Stromal cell of bone marrow (primary cell): ENCODE measurements around the gene TFCP2L1.
"Not testable (repeated sequence)": the region's sequence is repeated elsewhere in the genome, so short reads cannot be mapped to it uniquely, and the experiment has no call there.

Source experiments
- DNase-seq: peaks from one replicate; pipeline ENCODE4 v3.0.0-alpha.2; 2012; ENCODE audit warnings: low read depth

Gene TFCP2L1

DNA sequence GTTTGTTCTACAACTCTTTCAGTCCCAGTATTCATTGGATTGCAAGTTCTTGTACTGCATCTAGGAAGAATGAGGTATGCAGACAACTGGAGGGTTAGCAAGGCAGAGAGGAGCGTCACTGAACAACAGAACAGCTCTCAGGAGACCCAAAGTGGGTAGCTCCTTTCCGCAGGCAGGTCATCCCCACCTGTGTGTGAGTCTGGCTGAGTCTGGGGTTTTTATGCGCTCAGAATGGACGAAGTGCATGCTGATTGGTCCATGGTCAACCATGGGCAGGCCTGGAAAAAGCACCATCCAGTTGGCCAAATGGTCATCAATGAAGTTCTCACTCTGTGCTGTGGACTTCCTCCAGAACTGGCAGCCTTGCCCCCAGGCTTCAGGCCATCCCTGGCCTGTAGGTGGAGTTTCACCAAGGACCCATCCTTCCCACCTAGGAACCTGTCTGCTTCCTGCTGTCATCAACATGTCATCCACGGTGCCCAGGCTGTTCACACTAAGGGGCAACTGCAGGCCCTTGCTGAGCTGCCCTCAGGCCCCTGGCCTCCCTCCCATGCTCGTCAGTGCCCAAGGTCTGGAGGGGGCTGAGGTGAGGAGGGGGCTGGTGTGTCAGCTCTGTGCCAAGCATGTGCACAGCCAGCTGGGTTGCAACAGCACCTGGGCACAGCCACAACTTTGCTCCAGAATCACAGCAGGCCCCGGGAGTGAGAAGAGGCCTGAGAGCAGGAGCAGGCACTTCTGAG is 11.1 kb upstream of the TFCP2L1 start:
- no peak for DNase-seq

DNA sequence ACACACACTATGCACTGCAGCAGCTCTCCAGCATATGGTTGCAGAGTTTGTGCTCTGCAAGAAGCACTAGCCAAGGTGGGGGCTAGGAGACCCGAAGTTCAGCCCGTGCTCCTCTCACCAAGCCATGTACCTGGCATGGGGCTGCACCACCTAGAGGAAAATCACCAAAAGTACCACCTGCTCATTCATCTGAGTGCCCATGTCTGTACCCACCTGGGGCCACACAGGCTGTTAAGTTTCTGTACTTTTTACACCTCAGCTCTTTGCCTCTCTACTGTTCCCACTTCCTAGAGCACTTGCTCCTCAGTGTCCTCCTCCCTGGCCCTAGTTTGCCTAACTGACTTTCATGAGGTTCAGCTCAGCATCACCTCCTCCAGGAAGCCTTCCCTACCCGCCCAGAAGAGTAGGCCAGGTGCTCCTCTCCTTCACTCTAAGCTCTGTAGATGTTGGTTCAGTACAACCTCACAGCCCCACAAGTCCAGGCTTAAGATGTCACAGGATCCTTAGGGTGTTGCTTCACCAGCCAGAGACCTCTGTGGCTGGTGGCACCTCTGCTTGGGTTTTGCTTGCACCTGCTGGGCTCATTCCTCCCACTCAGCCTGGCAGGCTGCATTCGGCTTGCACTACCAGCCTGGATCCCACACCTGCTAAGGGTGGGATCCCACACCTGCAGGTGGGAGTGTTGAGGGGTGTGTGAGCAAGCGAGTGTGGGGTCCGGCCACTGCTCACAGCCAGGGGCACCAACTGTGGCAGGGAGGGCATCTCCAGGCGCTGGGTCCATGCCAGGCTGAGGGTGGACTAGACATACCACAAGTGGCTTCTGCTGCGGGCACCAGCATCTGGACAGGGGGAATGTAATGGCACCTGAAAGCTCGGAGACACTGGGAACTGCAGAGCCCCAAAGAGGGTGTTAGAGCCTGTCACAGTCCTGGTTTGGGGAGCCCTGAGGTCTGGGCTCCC is 10.2 kb upstream of the TFCP2L1 start:
- DNase-seq = no peak

DNA sequence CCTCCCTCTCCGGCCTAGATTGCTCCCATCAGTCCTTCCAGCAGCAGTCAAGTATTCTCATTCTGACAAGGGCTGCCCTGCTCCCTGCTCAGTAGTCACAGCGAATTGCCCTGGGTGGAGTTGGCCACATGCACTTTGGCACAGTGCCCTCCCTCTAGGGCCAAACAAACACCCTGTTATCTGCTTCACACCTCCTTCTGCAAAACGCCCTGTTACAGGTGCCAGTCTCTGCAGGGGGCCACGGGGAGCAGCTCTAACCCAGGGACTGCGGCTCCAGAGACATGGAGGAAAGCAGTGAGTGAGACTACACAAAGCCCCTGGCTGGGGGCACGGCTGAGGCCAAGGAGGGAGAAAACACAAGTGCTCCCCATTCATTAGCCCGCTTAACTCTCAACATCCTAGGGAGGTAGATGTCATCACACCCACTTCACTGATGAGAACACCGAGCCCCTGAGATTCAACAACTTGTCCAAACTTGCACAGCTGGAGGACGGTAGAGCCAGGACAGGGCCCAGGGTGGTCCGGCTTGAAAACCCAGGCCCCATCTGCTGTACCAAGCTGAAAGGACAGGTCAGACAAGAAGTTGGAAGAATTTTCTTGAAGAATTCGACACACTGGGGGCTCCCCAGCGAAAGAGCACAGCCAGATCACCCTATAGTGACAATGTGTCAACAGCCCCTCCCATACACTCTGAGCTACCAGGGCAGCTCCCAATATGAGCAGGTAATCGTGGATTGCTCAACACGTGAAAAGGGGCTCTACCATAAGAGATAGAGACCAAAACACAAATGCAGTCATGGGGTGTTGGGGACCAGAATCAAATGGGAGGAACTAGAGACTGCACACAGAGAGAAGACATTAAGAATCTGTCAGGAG is 8.7 kb upstream of the TFCP2L1 start:
- no peak for DNase-seq

DNA sequence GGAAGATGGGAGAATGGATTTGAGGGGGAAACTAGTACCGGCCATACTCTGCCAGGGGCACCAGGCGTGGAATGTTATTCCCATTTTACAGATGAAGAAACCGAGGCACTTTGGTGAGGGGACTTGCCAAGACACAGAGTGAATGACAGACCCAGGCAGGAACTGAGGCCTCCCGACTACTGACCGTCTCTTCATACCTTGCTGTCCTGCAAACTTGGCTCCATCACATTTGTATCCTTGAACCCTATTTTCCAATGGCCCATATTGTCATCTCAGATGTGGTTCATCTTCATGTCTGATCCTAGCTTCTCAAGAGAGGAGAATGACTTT is 6.2 kb upstream of the TFCP2L1 start:
- DNase-seq = no peak

DNA sequence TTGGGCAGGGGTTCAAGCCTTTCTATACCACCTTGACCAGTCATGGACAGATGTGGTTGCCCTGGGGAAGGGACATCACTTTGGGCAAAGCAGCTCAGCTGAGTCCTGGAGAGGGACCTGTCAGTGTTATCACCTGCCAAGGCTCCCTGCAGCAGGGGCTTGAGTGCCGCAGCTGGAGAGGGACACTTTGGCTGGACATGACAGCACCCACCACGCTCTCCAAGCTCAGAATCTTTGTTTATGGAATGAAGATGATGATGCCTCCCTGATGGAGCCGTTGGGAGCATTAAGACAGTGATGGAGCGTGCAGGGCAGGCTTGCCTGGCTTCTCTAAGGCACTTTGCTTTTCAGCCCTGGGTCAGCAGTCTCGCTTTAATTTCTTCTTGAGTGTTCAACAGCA is 4.3 kb upstream of the TFCP2L1 start:
- DNase-seq = no peak

DNA sequence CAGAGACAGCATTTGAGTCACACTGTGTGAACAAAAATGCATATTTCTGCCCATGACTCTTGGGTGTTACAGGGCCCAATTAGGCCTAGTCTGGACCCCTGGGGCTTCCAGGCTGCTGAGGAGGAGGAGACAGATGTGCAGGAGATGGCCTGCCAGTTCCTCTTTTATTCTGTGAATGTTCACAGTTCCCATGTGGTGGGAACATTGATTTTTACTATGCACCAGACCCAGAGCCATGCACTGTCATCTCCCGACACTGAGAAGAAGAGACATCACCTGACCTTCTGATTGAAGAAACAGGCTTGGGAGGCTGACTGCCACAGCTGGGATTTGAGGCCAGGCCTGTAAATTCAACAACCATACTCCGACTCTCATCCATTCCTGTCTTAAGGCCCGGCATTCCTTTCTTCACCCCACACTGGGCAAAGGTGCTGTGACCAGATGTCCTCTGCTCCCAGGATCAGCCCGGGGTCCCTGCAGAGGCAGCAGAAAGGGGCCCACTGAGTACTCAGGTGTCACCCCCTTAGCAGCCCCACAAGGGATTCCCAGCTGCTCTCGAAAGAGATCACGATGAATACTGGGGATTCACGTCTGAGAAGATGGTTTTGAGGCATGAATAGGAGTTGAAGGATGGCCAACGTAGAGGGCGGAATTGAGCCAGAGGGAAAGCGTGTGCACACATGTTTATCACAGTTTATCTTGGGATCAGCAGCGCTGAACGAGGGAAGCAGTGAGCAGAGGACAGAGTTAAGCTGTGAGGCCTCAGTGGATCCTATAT is 3.6 kb upstream of the TFCP2L1 start:
- DNase-seq = no peak

DNA sequence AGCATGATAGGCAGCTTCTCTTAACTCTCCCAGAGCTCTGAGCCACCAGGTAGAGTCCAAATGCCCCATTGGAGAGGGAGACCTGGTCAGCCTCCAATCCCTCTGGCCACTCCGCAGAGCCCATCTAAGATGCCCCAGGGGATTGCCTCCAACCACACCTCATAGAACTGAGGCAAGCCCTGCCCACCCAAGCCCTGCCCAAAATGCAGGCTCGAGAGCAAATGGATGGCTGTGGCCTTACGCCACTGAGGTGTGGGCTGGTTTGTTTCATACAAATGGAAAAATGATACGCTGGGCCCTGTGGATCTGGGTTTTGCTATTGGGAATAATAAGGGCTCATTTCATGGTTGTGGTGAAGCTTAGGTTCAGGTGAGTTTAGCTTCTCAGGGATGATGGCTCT is 3.0 kb upstream of the TFCP2L1 start:
- DNase-seq = no peak

DNA sequence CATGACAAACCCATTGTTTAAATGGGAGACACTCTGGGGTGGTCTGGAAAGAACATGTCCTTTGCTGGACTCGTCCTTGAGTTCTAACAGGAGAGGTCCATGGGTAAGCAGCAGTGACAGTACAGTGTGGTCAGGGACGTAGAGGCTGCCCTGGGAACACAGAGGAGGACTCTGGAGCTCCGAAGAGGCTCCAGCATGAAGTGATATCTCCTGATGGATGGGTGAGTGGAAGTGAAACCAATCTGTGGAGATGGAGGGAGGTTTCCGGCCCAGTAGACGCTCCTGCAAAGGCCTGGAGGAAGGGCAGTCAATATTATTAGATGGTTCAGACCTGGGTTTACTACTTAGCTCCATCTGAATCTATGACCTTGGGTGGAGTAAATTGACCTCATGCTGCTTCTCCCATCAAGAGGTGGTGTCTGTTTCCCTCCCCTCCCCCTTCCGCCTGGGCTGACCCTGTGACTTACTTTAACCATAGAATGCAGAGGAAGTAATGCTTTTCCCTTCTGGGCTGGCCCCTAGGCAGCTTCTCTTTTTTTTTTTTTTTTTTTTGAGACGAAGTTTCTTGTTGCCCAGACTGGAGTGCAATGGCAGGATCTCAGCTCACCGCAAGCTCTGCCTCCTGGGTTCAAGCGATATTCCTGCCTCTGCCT is 2.3 kb upstream of the TFCP2L1 start:
- DNase-seq = no peak

DNA sequence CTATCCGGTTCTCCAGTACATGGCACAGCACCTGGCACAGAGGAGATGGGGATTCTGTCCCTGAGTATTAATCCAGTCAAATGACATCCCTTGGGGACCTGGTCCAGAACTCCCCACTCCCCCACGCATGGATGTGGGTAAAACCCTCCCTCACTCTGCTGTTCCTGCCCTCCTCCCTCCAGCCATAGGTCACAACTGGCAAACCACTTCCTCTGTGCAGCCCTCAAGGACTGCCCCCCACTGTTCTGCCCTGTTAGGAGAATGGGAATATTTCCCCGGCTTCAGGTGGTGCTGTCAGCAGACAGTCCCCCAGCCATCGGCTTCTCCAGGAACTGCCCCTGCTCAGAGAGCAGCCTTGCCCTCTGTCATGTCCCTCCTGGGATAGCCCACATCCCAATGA is 1.5 kb upstream of the TFCP2L1 start:
- DNase-seq = no peak

DNA sequence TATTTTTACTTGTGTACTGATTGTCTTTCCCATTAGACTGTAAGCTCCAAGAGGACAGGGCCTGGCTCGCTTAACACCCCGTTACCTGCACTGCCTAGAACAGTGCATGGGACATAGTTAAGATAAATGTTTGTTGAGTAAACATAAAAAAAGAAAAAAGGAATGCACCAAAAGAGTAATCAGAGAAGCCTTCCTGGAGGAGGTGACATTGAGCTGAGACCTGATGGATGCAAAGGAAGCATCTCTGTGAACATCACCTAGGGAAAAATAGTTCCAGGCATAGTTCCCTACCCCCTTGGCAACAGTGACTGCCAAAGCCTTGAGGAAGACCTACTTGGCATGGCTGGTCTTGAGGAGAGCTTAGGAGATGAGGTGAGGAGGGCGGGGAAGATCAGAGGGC is 924 bp upstream of the TFCP2L1 start:
- DNase-seq = no peak

DNA sequence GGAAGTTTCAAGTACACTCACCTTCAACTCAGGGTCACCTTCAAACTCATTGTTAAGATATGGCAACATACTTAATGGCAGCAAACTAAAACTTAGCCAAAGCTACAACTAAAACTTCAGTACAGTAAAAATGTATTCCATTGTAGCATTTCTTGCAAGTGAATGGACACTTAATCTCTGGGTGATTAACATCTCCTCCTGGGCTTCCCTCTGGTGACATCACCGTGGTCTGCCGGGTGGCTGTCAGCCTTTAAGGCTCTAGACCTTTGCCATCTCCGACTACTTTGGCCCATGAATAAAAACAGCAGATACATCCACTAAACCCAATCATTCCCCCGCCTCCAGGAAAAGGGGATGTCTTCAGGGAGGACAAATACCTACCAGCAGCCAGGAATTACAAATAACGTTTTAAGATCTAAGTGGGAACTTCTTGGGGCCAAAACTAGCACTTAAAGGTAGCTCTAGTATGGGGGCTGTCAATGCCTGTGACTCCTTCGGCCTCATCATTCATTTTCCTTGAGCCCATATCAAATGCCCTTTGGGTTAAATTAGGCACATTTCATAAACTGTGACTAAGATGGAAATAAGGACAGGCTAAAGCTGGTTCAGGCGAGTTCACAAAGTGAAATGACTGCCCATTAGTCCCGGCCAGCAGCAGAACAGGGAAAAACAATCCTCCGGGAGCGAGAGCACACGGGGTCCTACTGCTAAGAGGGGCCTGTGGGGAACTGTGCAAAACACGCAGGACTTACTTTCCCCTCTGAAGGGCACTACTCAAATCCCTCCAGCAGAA is 1.1 kb downstream of the TFCP2L1 start:
- no peak for DNase-seq

DNA sequence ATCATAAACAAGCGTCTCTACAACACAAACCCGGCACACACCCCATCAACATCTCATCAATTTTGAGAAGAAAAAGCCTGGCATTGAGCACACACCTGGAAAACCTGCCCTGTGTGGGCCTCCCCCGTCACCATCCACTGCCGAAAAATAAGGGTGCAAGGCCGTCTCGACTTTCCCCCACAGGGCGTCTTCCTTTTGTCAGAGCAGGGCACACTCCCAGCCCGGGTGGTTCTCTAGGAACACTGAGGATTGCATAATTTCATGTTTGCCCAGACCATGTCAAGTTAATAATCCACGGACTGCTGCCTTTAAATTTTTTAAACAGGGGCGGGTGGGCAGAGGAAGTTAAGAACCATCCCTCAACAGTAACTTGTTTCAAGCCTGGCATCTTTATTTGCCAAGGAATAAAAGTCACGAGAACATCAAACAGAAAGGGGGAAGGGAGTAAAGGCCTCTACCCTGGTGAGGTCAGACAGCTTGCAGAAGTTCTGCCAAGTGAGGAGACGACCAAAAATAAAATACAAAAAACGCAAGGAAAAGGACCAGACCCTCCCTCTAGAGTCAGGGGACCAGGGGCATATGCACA is 2.1 kb downstream of the TFCP2L1 start:
- DNase-seq = no peak

DNA sequence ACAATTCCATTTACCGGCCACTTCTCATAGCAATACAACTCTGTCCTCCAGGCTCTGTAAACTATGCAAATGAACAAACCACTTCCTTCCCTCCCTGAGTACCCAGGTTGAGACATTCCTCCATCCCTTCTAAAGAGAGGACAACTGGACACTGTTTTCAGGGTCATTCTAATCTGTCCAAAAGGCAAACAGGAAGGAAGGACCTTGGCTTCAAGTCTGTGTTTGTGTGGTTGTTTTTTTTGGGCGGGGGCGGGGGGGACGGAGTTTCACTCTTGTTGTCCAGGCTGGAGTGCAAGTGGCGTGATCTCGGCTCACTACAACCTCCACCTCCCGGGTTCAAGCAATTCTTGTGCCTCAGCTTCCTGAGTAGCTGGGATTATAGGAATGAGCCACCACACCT is 3.3 kb downstream of the TFCP2L1 start:
- no peak for DNase-seq

DNA sequence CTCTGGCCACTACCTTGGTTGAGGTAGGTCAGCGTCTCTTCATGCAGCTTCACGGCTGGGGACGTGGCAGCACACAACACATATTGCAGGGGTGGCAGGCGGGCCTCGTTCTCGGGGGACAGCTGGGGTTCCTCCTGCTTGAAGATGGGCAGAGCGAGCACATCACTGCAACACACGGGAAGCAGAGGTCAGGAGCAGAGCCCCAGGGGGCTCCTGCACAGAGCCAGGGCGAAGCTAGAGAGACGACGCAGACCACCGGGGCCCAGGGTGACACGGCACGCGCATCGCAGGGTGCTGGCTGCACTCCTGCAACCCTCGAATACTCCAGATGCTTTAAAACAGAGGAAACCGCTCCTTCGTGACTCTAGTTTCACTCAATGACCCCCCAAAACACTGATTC is 3.9 kb downstream of the TFCP2L1 start:
- no peak for DNase-seq

DNA sequence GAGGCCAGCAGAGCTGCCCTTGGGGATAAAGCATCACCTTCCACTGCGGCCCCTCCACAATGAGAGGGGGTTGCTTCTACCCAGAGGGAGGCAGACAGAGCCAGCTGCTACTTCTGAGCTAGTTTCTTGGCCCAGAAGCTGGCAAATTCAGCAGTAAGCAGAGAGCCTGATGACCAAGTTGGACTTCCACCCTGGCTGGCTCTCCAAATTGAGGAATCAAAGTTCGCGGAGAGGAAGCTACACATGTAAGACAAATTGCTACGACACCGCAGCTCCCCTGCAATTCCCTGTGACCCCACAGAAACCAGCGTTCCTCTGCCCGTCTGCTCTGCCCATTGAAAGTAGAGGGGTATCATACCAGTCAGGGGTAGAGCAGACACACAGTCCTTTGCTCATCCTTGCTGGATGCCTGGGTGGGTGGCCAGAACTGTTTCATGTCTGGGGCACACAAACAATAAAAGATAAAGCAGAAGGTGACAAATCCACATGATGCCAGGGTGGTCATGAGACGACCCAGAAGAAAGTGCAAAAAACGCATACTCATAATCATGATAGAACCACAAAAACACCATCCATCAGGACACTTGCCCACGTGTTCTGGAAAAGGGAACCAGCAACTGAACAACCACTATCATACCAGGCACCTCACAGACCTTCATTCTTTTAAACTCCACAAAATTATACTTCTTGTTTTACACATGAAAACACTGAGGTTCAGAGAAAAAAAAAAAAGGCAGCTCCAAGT is 5.4 kb downstream of the TFCP2L1 start:
- no peak for DNase-seq

DNA sequence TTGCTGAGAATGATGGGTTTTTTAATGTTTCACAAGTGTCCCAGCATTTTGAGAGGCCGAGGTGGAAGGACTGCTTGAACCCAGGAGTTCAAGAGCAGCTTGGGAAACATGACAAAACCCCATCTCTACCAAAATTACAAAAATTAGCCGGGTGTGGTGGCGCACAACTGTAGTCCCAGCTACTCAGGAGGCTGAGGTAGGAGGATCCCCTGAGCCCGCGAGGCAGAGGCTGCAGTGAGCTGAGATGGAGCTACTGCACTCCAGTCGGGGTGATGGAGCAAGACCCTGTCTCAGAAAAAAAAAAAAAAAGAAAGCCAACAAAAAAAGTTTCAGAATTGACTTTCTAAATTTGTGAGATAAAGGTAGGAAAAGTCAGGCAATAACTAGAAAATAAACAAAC is 8.7 kb downstream of the TFCP2L1 start:
- no peak for DNase-seq

DNA sequence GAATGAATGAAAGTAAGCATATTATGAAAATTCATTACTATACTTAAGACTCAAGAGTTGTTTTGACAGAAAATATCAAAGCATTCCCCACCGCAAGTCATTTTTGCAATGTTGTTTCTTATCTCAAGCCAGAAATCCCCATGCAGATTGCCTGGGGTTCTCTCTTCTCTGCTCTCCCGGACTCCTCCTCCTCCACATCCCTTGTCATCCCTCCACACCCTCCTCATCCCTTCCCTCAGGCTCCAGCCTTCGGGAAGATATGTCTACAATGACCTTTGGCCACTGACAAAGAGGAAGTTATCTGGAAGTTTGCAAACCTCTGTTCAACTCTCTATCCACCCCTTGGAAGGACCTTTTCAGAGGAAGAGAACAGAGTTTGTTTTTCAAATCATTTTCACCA is 11.9 kb downstream of the TFCP2L1 start:
- no peak for DNase-seq

DNA sequence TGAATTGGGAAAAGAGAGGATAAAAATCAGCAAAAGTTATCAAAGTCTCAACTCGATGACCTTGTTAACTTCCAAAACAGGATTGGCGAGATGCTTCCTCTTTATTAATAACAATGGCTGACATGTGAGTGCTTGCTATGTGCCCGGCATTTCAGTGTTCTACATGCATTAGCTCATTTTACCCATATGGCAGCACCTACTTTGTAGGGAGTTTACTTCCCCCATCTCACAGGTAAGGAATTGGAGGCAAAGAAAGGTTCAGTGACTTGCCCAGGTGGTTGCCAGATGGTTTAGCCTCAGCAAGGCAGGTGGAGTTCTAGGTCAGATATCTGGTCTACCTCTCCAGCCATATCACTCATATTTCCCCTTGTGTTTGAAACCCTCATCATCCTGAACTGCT is 12.4 kb downstream of the TFCP2L1 start:
- DNase-seq = no peak

DNA sequence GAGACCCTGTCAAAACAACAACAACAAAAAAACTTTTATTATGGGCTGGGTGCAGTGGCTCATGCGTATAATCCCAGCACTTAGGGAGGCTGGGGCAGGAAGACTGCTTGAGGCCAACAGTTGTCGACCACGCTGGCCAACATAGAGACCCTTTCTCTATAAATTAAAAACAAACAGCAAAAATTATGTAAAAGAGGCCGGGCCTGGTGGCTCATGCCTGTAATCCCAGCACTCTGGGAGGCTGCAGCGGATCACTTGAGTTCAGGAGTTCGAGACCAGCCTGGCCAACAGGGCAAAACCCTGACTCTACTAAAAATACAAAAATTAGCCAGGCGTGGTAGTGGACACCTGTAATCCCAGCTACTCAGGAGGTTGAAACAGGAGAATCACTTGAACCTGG is 15.6 kb downstream of the TFCP2L1 start:
- DNase-seq = not testable (repeated sequence)
